Ishikawa (cell line): ENCODE measurements around the gene EIF3B.
A peak's percentile ranks its signal among the peaks of the same experiment; 100 is the strongest.

Experiments used
- CEBPB ChIP-seq: IDR thresholded peaks from 2 replicates; pipeline ENCODE4 v1.6.1; 2012
- CREB1 ChIP-seq: IDR thresholded peaks from 2 replicates; pipeline ENCODE4 v1.6.1; 2012; ENCODE audit warnings: low read depth
- EGR1 ChIP-seq: IDR thresholded peaks from 2 replicates; pipeline ENCODE4 v1.6.1; 2012
- EP300 ChIP-seq: IDR thresholded peaks from 2 replicates; pipeline ENCODE4 v1.6.1; 2012; ENCODE audit warnings: borderline replicate concordance
- FOXM1 ChIP-seq: IDR thresholded peaks from 2 replicates; pipeline ENCODE4 v1.6.1; 2012; ENCODE audit warnings: low read depth, borderline replicate concordance
- NFIC ChIP-seq: IDR thresholded peaks from 2 replicates; pipeline ENCODE4 v1.6.1; 2012
- RAD21 ChIP-seq: IDR thresholded peaks from 2 replicates; pipeline ENCODE4 v1.6.1; 2012; ENCODE audit warnings: low read depth
- TAF1 ChIP-seq: IDR thresholded peaks from 2 replicates; pipeline ENCODE4 v1.6.1; 2012; ENCODE audit warnings: low read depth, mild to moderate bottlenecking
- TCF12 ChIP-seq: IDR thresholded peaks from 2 replicates; pipeline ENCODE4 v1.6.1; 2012; ENCODE audit warnings: low read depth
- TEAD4 ChIP-seq: IDR thresholded peaks from 2 replicates; pipeline ENCODE4 v1.6.1; 2012
- YY1 ChIP-seq: IDR thresholded peaks from 2 replicates; pipeline ENCODE4 v1.6.1; 2012; ENCODE audit warnings: low read depth
- ZBTB7A ChIP-seq: IDR thresholded peaks from 2 replicates; pipeline ENCODE4 v1.6.1; 2012; ENCODE audit warnings: low read depth
- TF ChIP-seq, protein P1 (sequence below): IDR thresholded peaks from 2 replicates; pipeline ENCODE4 v1.6.1; 2012; ENCODE audit warnings: low read depth, mild to moderate bottlenecking
- TF ChIP-seq, protein P2 (sequence below): IDR thresholded peaks from 2 replicates; pipeline ENCODE4 v1.6.1; 2012
- TF ChIP-seq, protein P3 (sequence below): IDR thresholded peaks from 2 replicates; pipeline ENCODE4 v1.6.1; 2012

The EIF3B gene

DNA sequence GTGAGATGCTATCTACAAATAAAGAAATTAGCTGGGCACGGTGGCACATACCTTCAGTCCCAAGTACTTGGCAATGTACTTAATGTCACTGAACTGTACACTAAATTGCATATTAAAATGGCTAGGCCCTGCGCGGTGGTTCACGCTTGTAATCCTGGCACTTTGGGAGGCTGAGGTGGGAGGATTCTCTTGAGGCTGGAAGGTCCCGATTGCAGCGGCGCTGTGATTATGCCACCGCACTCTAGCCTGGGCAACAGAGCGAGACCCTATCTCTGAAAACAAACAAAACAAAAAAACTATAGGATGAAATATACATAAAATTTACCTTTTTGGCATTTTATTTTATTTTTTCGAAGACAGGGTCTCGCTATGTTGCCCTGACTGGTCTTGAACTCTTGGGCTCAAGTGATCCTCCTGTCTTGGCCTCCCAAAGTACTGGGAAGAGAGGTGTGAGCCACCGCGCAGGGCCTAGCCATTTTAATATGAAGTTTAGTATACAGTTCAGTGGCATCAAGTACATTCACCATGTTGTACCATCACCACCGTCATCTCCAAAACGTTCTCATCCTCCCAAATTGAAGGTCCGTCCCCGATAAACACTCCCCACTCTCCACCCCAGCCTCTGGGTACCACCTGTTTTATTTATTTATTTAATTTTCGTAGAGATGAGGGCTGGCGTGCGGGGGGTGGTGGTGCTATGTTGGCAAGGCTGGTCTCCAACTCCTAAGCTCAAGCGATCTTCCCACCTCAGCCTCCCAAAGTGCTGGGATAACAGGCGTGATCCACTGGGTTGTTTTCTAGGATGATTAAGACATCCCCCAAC lies 1.3 kb upstream of the EIF3B start:
- TF ChIP-seq TEAD4 (no peak), CREB1 (no peak)

DNA sequence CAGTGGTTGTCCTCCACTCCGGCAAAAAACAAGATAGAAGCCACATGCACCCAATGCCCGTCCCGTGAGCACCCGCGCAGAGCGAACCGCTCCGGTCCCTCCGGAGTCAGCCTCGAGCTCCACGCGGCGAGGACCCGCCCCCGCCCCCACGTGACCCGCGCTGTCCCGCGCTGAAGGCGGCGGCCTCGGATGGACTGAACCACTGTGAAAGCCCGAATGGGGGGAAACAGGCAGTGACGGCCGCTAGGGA lies 766 bp upstream of the EIF3B start:
- TF ChIP-seq, protein P1, sequence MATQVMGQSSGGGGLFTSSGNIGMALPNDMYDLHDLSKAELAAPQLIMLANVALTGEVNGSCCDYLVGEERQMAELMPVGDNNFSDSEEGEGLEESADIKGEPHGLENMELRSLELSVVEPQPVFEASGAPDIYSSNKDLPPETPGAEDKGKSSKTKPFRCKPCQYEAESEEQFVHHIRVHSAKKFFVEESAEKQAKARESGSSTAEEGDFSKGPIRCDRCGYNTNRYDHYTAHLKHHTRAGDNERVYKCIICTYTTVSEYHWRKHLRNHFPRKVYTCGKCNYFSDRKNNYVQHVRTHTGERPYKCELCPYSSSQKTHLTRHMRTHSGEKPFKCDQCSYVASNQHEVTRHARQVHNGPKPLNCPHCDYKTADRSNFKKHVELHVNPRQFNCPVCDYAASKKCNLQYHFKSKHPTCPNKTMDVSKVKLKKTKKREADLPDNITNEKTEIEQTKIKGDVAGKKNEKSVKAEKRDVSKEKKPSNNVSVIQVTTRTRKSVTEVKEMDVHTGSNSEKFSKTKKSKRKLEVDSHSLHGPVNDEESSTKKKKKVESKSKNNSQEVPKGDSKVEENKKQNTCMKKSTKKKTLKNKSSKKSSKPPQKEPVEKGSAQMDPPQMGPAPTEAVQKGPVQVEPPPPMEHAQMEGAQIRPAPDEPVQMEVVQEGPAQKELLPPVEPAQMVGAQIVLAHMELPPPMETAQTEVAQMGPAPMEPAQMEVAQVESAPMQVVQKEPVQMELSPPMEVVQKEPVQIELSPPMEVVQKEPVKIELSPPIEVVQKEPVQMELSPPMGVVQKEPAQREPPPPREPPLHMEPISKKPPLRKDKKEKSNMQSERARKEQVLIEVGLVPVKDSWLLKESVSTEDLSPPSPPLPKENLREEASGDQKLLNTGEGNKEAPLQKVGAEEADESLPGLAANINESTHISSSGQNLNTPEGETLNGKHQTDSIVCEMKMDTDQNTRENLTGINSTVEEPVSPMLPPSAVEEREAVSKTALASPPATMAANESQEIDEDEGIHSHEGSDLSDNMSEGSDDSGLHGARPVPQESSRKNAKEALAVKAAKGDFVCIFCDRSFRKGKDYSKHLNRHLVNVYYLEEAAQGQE = no peak
- TF ChIP-seq TAF1 (peak; percentile 77), EGR1 (peak; percentile 95), RAD21 (no peak), CREB1 (no peak), EP300 (no peak), YY1 (no peak), CEBPB (no peak), FOXM1 (no peak), TEAD4 (no peak; the same call in 1 of the 2 replicates), TCF12 (peak; percentile 72; the same call in 1 of the 2 replicates)
- TF ChIP-seq, protein P2, sequence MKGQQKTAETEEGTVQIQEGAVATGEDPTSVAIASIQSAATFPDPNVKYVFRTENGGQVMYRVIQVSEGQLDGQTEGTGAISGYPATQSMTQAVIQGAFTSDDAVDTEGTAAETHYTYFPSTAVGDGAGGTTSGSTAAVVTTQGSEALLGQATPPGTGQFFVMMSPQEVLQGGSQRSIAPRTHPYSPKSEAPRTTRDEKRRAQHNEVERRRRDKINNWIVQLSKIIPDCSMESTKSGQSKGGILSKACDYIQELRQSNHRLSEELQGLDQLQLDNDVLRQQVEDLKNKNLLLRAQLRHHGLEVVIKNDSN = peak; percentile 100
- TF ChIP-seq, protein P3, sequence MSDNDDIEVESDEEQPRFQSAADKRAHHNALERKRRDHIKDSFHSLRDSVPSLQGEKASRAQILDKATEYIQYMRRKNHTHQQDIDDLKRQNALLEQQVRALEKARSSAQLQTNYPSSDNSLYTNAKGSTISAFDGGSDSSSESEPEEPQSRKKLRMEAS = peak; percentile 100

DNA sequence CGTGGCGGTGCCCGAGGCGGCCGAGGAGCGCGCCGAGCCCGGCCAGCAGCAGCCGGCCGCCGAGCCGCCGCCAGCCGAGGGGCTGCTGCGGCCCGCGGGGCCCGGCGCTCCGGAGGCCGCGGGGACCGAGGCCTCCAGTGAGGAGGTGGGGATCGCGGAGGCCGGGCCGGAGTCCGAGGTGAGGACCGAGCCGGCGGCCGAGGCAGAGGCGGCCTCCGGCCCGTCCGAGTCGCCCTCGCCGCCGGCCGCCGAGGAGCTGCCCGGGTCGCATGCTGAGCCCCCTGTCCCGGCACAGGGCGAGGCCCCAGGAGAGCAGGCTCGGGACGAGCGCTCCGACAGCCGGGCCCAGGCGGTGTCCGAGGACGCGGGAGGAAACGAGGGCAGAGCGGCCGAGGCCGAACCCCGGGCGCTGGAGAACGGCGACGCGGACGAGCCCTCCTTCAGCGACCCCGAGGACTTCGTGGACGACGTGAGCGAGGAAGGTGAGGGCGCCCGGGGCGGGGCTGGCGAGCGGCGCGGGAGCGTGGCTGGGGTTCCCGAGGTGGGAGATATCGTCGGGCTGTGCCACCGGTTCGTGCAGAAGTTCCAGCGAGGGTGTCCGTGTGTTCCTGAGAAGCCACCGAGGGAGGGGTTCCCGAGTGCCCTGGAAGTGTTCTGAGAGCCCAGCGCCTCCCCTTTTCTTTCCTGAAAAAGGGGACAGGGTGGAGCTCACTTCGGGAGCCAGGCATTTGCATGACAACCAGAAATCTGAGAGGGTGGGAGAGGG lies 495 bp downstream of the EIF3B start:
- TF ChIP-seq TEAD4 = no peak
- no peak for TF ChIP-seq CEBPB
- TF ChIP-seq CREB1 = no peak
- no peak for TF ChIP-seq EP300

DNA sequence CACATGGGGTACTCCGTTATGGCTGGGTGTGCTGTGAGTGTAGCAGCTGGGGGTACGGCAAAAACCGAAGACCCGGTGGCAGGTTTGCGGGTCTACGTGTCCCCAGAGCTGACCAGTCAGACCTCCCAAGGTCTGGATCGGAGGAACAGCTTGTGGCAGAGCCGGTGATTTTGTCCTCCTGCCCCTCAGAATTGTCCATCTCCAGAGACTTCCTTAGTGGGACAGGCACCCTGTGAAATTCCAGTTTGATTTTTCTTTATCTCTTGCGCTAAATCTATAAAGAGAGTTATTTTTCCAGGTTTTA lies 1.0 kb downstream of the EIF3B start:
- TF ChIP-seq EP300 (no peak), CREB1 (no peak), EGR1 (no peak), FOXM1 (no peak), YY1 (no peak), RAD21 (no peak), ZBTB7A (no peak), CEBPB (no peak), TEAD4 (no peak)
- TF ChIP-seq, protein P2 = no peak
- TF ChIP-seq, protein P1 = no peak

DNA sequence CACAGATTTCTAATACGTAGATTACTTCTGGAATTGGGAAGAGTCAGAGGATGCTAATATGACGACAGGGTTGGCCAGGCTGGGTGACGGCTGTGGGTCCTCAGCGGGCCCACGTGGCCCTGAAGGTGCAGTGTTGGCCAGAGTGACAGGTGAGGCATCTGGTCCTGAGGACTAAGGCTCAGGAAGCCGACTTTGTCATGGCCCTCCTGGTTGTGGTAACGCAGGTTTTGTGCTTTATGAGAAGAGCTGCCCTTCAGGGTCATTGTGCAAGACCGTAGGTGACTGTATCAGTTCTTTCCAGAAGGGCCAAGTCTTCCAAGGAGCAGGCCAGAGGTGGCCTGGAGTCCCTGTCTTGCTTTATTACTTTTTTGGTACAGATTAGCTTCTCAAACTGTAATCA lies 2.5 kb downstream of the EIF3B start:
- no peak for TF ChIP-seq TEAD4
- TF ChIP-seq, protein P3 = no peak
- TF ChIP-seq NFIC = no peak
- TF ChIP-seq, protein P2 = no peak
- no peak for TF ChIP-seq CEBPB
- TF ChIP-seq, protein P1 = no peak
- no peak for TF ChIP-seq YY1
- no peak for TF ChIP-seq CREB1
